Esophagus squamous epithelium (tissue), 5 donors: ENCODE data around the gene WDR1. TPM values are rescaled to one million over a fixed set of nuclear protein-coding genes. Genes with fewer than 3 reads are reported as not detected.

ENCODE experiments used
- DNase-seq: peaks from one replicate; lab custom pipeline; 2025; lab: John Stamatoyannopoulos, UW
- H3K27ac ChIP-seq, 4 donors: fragments of 200-600 bp; sonication (generic); one replicate each; pipeline ENCODE4 v1.5.1; 2016 to 2019; ENCODE audit warnings: mild to moderate bottlenecking in 1 of 4
- H3K27me3 ChIP-seq, 4 donors: fragments of 200-600 bp; sonication (generic); 1 replicate in 3 of 4; 2 replicates in 1 of 4; pipeline versions ENCODE4 v1.5.1 to v1.6.0; 2017 to 2021; ENCODE audit warnings: antibody characterized with exemption in 1 of 4
- H3K36me3 ChIP-seq, 3 donors: fragments of 200-600 bp; sonication (generic); one replicate each; pipeline ENCODE4 v1.5.1; 2016 to 2019
- H3K4me1 ChIP-seq, 3 donors: fragments of 200-600 bp; sonication (generic); one replicate each; pipeline ENCODE4 v1.5.1; 2017 to 2019
- H3K4me3 ChIP-seq, 4 donors: fragments of 200-600 bp; sonication (generic); 1 replicate in 3 of 4; 2 replicates in 1 of 4; pipeline ENCODE4 v1.5.1; 2016 to 2019; ENCODE audit warnings: mild to moderate bottlenecking in 2 of 4, moderate library complexity in 1 of 4
- H3K9me3 ChIP-seq, 3 donors: fragments of 200-600 bp; sonication (generic); one replicate each; pipeline ENCODE4 v1.5.1; 2016 to 2019
- POLR2A ChIP-seq, 4 donors: fragments of 450-650 bp; IDR thresholded peaks; one replicate each; pipeline ENCODE4 v1.6.1; 2017; ENCODE audit warnings: antibody characterized with exemption in 4 of 4, mild to moderate bottlenecking in 4 of 4, moderate library complexity in 3 of 4
- WGBS, 2 donors: methylation state at CpG; one replicate each; pipeline ENCODE4 v1.1.5; 2018; 5-methylcytosine and 5-hydroxymethylcytosine counted together
- intact Hi-C: fragments of 100-400 bp; cut with DNase I; formaldehyde crosslinking; loops from one replicate; pipeline ENCODE4 v1.15.0; 2022
- total RNA-seq, 4 donors: library from RNA; depleted of rRNA; stranded (reverse); fragments of >200 nt; gene quantifications; one replicate each; pipeline ENCODE4 v1.1.0, GENCODE V29; 2016
- TF ChIP-seq, protein P1 (sequence below), 6 experiments: fragments of 450-650 bp in 4 of 6; fragments of 200-600 bp in 2 of 6; sonication (generic) in 2 of 6; IDR thresholded peaks; one replicate each; pipeline ENCODE4 v1.5.1; 2016 to 2019; ENCODE audit warnings: antibody characterized with exemption in 6 of 6, mild to moderate bottlenecking in 4 of 6, moderate library complexity in 4 of 6
- donor health status: DM: yes; HTN: yes; CAD: no.

Gene WDR1
- total RNA-seq, 4 donors from 2014 or later, result 131 to 203 (median 171) TPM

DNA sequence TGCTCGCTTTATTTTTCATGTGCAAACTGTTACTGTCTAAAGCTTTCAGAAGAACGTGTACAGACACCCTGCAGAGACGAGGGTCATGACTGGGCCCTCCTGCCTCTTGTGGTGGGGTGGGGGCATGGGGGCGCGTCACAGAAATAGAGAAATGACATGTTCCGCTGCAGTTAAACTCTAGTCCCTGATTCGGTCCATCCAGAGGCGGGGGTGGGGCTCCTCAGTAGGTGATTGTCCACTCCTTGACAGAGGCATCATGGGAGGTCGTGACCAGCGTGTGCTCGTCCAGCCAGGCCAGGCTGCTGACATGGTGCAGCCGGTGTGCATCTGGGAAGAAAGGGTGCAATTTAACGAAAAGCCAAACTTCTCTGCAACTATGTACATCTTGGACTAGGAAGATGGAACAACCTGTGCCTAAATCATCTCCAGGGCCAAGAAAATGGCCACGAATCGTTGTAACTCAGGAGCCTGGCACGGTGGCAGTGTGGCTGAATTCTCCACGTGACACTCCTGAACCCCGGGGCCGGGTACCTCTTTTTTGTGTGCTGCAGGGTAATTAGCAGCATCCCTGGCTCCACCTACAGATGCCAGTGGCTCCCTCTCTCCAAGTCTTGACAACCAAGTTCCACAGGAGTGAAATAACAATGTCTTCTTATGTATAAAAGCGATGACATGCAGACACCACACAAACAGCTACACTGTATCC, 41.3 kb downstream of the WDR1 start:
- WGBS, 2 donors, result 84 to 86% methylated on average over 9 to 19 of the region's 20 CpGs
- TF ChIP-seq, protein P1, sequence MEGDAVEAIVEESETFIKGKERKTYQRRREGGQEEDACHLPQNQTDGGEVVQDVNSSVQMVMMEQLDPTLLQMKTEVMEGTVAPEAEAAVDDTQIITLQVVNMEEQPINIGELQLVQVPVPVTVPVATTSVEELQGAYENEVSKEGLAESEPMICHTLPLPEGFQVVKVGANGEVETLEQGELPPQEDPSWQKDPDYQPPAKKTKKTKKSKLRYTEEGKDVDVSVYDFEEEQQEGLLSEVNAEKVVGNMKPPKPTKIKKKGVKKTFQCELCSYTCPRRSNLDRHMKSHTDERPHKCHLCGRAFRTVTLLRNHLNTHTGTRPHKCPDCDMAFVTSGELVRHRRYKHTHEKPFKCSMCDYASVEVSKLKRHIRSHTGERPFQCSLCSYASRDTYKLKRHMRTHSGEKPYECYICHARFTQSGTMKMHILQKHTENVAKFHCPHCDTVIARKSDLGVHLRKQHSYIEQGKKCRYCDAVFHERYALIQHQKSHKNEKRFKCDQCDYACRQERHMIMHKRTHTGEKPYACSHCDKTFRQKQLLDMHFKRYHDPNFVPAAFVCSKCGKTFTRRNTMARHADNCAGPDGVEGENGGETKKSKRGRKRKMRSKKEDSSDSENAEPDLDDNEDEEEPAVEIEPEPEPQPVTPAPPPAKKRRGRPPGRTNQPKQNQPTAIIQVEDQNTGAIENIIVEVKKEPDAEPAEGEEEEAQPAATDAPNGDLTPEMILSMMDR (IDR thresholded peaks at IDR 0.05), result no peak
- TF ChIP-seq POLR2A (IDR thresholded peaks at IDR 0.05), result no peak
- DNase-seq, result no peak
- intact Hi-C loops, result no loop called here
- Histone ChIP-seq H3K4me1 (peaks cover 0 to 24% (median 0%) of the 10 kb centered on the region in 3 donors), H3K4me3 (no peak overlapping the region), H3K36me3 (peaks cover 26 to 81% (median 53%) of the 10 kb centered on the region in 3 donors), H3K9me3 (no peaks in the 10 kb centered on the region), H3K27ac (no peak overlapping the region), H3K27me3 (no peaks in the 10 kb centered on the region)

DNA sequence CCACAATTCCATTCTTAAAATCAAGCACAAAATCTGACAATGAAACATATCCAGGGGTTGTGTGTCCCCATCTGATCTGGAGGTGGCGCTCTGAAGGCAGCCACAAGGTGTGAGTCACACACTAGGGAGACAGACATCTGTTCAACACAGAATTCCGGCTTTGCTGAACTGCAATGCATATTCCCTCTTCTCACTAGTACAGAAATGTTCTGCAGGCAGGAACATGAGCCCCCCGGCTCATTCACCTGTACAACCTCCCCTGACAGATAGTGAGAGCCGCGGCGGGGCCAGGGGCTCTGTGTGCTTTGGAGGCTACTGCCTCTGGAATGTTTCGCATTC, 41.9 kb downstream of the WDR1 start:
- no peaks in the 10 kb centered on the region for H3K9me3 ChIP-seq
- DNase-seq, result no peak
- no peak for TF ChIP-seq POLR2A (IDR thresholded peaks at IDR 0.05)
- TF ChIP-seq, protein P1 (IDR thresholded peaks at IDR 0.05), result peak in 5 of 6 experiments; percentile 10 to 44 (median 25)
- H3K27me3 ChIP-seq, result no peaks in the 10 kb centered on the region
- intact Hi-C loops, result no loop called here
- no peak overlapping the region for H3K4me3 ChIP-seq
- peaks cover 0 to 18% (median 0%) of the 10 kb centered on the region in 3 donors for H3K4me1 ChIP-seq
- H3K27ac ChIP-seq, result no peak overlapping the region
- WGBS, 2 donors, result 82 to 86% methylated on average over 7 of the region's 7 CpGs
- H3K36me3 ChIP-seq, result peaks cover 21 to 76% (median 47%) of the 10 kb centered on the region in 3 donors

DNA sequence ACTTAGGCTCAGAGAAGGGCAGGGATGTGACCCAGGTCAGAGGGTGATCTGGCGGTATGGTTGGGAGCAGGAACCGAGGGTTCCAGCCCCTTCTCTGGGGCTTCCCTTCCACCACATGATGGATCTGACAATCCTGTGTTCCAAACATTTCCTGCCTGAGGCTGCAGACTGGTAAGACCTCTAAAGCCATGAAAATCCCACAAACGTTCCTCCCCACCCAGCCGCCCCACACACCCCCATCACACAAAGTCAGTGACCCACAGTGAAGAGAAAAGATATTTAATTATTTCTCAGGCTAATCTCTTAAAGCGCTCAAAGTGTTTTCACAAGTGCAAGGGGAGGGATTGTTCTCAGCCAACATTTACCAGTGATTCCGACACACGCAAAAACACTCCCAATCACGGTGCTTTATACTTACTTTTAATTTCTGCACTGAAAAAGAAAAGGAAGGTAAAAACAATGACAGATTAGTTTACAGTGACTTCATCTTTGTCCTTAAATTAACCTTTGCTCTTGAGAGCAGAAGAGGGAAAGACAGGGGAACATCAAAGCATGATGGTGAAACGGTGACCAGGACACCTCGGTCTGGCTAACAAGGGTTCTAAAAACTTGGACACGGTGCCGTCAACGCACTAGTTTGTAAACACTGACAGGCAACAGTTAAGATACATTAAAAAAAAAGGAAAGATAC, 42.4 kb downstream of the WDR1 start:
- H3K4me1 ChIP-seq, result peaks cover 0 to 18% (median 0%) of the 10 kb centered on the region in 3 donors
- H3K4me3 ChIP-seq, result no peak overlapping the region
- H3K27me3 ChIP-seq, result no peaks in the 10 kb centered on the region
- DNase-seq, result no peak
- H3K36me3 ChIP-seq, result peaks cover 15 to 73% (median 42%) of the 10 kb centered on the region in 3 donors
- intact Hi-C loops, result no loop called here
- WGBS, 2 donors, result 82 to 87% methylated on average over 11 to 13 of the region's 13 CpGs
- no peaks in the 10 kb centered on the region for H3K9me3 ChIP-seq
- TF ChIP-seq POLR2A (IDR thresholded peaks at IDR 0.05), result no peak
- TF ChIP-seq, protein P1 (IDR thresholded peaks at IDR 0.05), result no peak
- H3K27ac ChIP-seq, result no peak overlapping the region

DNA sequence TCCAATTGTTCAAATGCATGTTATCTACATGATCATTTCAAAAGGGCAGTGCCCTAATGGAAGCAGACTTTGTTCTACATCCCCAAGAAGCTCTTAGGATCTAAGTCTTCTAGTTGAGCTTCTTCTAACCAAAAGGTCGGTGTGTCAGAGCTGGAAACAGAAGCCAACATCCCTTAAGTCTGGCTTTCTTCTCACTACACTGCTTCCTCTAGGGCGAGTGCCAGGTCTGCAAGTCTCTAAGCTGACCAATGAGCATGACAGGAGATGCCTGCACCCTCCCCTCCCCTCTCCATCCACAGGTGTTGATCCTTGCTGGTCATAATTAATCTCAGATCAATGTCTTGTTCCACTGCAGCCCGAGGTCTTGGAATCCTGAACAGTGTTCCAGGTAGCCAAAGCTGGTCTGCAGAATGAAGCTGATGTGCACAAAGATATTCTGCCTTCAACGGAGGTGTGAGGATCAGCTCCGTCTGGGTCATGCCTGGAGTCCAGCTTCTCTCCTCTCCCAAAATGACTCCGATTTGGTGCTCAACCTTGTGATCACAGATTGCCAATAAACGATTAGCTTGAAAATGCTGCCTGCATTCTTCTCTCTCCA, 44.1 kb downstream of the WDR1 start:
- DNase-seq, result no peak
- H3K4me3 ChIP-seq, result no peak overlapping the region
- peaks cover 12 to 64% (median 27%) of the 10 kb centered on the region in 3 donors for H3K36me3 ChIP-seq

More for the DNA sequence above, 44.1 kb downstream of the WDR1 start:
- intact Hi-C loops, result no loop called here
- 65 to 78% methylated on average over 5 to 6 of the region's 7 CpGs for WGBS, 2 donors
- Histone ChIP-seq H3K27ac (no peak overlapping the region), H3K27me3 (no peaks in the 10 kb centered on the region), H3K9me3 (no peaks in the 10 kb centered on the region), H3K4me1 (peaks cover 0 to 5% (median 0%) of the 10 kb centered on the region in 3 donors)
- TF ChIP-seq POLR2A (IDR thresholded peaks at IDR 0.05), result no peak
- TF ChIP-seq, protein P1 (IDR thresholded peaks at IDR 0.05), result no peak
